CD4-positive, alpha-beta T cell treated with Interleukin-17A for 1 hour (primary cell): ENCODE results near the gene UQCR10.
A peak's percentile ranks its signal among the peaks of the same experiment; 100 is the strongest.

ENCODE experiments used
- DNase-seq: peaks from one replicate; pipeline ENCODE4 v3.0.0-alpha.2; 2020

UQCR10 gene

GRCh38 chr22:29765905-29766631 is 1.1 kb upstream of the UQCR10 start:
- DNase-seq: no peak

- peak; percentile 96 for DNase-seq
Observed at GRCh38 chr22:29766632-29767170, 468 bp upstream of the UQCR10 start, which contains the start of gene ZMAT5. Gene ZMAT5, minus strand, starts transcription at chr22:29767007. Its CDS starts 18,463 bp downstream, at chr22:29748544.

GRCh38 chr22:29768052-29768693 is 1.0 kb downstream of the UQCR10 start:
- DNase-seq: no peak

- no peak for DNase-seq
Observed at GRCh38 chr22:29769723-29770321, 2.7 kb downstream of the UQCR10 start.

GRCh38 chr22:29772170-29772641 is 5.0 kb downstream of the UQCR10 start:
- DNase-seq: no peak

- DNase-seq: no peak
Observed at GRCh38 chr22:29773233-29773632, 6.1 kb downstream of the UQCR10 start.

GRCh38 chr22:29780220-29780619 is 13.1 kb downstream of the UQCR10 start:
- DNase-seq: no peak

GRCh38 chr22:29780748-29781676 is 13.8 kb downstream of the UQCR10 start:
- DNase-seq: no peak

- no peak for DNase-seq
Observed at GRCh38 chr22:29782061-29782845, 15.1 kb downstream of the UQCR10 start.

- no peak for DNase-seq
Observed at GRCh38 chr22:29784451-29785361, 17.5 kb downstream of the UQCR10 start.

GRCh38 chr22:29786031-29786430 is 18.9 kb downstream of the UQCR10 start:
- no peak for DNase-seq

- DNase-seq: no peak
Observed at GRCh38 chr22:29787371-29787980, 20.3 kb downstream of the UQCR10 start.

GRCh38 chr22:29788339-29789279 is 21.4 kb downstream of the UQCR10 start:
- no peak for DNase-seq

GRCh38 chr22:29790061-29790460 is 22.9 kb downstream of the UQCR10 start:
- no peak for DNase-seq

- no peak for DNase-seq
Observed at GRCh38 chr22:29793396-29793795, 26.2 kb downstream of the UQCR10 start.

- no peak for DNase-seq
Observed at GRCh38 chr22:29795663-29796062, 28.5 kb downstream of the UQCR10 start.

- peak; percentile 6 for DNase-seq
Observed at GRCh38 chr22:29797351-29797750, 30.2 kb downstream of the UQCR10 start.

GRCh38 chr22:29798318-29798717 is 31.1 kb downstream of the UQCR10 start:
- no peak for DNase-seq

- DNase-seq: no peak
Observed at GRCh38 chr22:29798801-29799200, 31.6 kb downstream of the UQCR10 start.
